ENCODE measurements around the gene VAV1. TPM values are rescaled to one million over a fixed set of nuclear protein-coding genes. Genes with fewer than 3 reads are reported as not detected.

The VAV1 gene
- total and polyA plus RNA-seq, 12 donors = 1.1 to 21.1 (median 9.1) TPM

DNA sequence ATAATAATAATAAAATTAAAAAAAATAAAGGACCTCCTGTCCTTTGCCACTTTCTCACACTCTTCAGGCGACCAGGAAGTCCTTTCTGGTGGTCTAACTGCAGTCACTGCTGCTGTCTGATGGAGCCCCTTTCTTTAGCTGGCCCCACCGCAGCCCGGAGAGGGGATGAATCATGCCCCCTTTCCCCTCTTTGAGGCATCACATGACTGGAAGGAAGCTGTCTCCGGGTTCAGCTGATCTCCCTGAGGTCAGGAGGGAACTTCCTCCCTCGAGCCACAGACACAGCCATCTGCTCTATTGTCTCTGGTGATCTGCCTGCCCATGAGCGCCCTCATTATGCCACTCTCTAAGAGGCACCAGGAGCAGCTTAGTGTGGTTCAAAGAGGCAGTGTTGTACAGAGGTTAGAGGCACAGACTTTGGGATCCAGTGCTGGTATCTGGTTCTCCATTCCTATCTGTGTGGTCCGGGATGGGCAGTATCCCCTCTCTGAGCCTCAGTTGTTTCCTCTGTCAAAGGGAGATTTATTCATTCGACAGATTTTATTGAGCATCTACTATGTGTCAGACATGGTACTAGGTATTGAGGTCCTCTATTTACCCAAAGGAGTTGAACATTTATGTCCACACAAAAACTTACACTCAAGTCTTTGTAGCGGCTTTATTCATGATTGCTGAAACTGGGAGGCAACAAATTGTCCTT is 30.0 kb downstream of the VAV1 start:
- no peak for TF ChIP-seq CTCF (IDR thresholded peaks at IDR 0.05)
- no peak for TF ChIP-seq POLR2A (IDR thresholded peaks at IDR 0.05)
- WGBS, 4 donors = 35 to 47% (median 44%) methylated on average over 8 to 9 of the region's 9 CpGs
- peak; percentile 23 to 68 (median 47) for DNase-seq
- Histone ChIP-seq H3K36me3 (replicated peaks in 1 of 2) (no peaks in the 10 kb centered on the region), H3K27ac (peak overlapping the region in 2 of 5 donors; percentile 21 to 30), H3K4me1 (replicated peaks in 1 of 2) (peaks cover 0 to 5% of the 10 kb centered on the region in 2 donors), H3K27me3 (no peaks in the 10 kb centered on the region), H3K9me3 (replicated peaks in 1 of 3) (no peaks in the 10 kb centered on the region), H3K4me3 (no peak overlapping the region)
- intact Hi-C loops (cut with DNase I) = no loop called here

GRCh38 chr19:6803036-6803404 is 30.5 kb downstream of the VAV1 start:
- Histone ChIP-seq H3K4me3 (no peak overlapping the region), H3K36me3 (replicated peaks in 1 of 2) (no peaks in the 10 kb centered on the region), H3K4me1 (replicated peaks in 1 of 2) (peaks cover 0 to 5% of the 10 kb centered on the region in 2 donors), H3K9me3 (replicated peaks in 1 of 3) (no peaks in the 10 kb centered on the region), H3K27me3 (no peaks in the 10 kb centered on the region), H3K27ac (peak overlapping the region in 1 of 5 donors; percentile 30)
- WGBS, 4 donors = 54 to 69% (median 65%) methylated on average over 8 of the region's 8 CpGs
- intact Hi-C loops (cut with DNase I) = no loop called here
- no peak for DNase-seq
- TF ChIP-seq POLR2A (IDR thresholded peaks at IDR 0.05) (no peak), CTCF (IDR thresholded peaks at IDR 0.05) (no peak)

DNA sequence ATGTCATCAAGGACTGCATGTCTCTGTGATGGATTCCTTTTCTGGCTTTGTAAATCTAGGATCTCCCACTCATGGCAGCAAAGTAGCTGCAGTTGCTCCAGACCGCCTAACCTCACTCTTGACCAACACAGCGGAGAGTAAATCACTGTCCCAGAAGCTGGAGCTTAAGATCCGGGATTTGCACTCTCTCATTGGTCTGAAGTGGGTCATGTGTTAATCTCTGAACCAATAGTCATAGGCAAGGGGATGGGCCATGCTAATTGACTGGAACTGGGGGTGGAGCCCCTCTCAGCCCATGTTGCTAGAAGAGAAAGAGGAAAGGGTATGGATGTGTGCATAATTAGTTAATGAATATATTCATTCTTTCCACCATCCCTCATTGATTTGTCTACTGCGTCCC is 34.0 kb downstream of the VAV1 start:
- no peaks in the 10 kb centered on the region for H3K27me3 ChIP-seq
- H3K27ac ChIP-seq = no peak overlapping the region
- H3K36me3 ChIP-seq (replicated peaks in 1 of 2) = no peaks in the 10 kb centered on the region
- H3K4me1 ChIP-seq (replicated peaks in 1 of 2) = peaks cover 0 to 2% of the 10 kb centered on the region in 2 donors
- no peak overlapping the region for H3K4me3 ChIP-seq
- 75 to 89% (median 83%) methylated on average over 4 of the region's 4 CpGs for WGBS, 4 donors
- no peak for DNase-seq
- TF ChIP-seq CTCF (IDR thresholded peaks at IDR 0.05) (no peak), POLR2A (IDR thresholded peaks at IDR 0.05) (no peak)
- intact Hi-C loops (cut with DNase I) = no loop called here
- no peaks in the 10 kb centered on the region for H3K9me3 ChIP-seq (replicated peaks in 1 of 3)

DNA sequence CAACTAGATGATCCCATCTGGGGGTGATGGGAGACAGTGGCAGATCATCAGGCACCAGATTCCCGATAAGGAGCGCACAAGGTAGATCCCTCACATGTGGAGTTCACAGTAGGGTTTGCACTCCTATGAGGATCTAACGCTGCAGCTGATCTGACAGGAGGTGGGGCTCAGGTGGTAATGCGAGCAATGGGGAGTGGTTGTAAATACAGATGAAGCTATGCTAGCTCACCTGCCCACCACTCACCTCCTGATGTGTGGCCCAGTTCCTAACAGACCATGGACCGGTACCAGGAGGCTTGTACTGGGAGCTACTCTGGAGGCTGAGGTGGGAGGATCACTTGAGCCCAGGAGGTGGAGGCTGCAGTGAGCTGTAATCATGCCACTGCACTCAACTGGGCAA is 34.8 kb downstream of the VAV1 start:
- no peaks in the 10 kb centered on the region for H3K9me3 ChIP-seq (replicated peaks in 1 of 3)
- H3K4me1 ChIP-seq (replicated peaks in 1 of 2) = no peaks in the 10 kb centered on the region
- H3K27me3 ChIP-seq = no peaks in the 10 kb centered on the region
- no peak overlapping the region for H3K4me3 ChIP-seq
- H3K27ac ChIP-seq = no peak overlapping the region
- 81 to 90% (median 88%) methylated on average over 5 of the region's 5 CpGs for WGBS, 4 donors
- H3K36me3 ChIP-seq (replicated peaks in 1 of 2) = no peaks in the 10 kb centered on the region
- TF ChIP-seq POLR2A (IDR thresholded peaks at IDR 0.05) (no peak), CTCF (IDR thresholded peaks at IDR 0.05) (no peak)
- no peak for DNase-seq
- intact Hi-C loops (cut with DNase I) = no loop called here
